ENCODE results near the gene IFT43. TPM values are rescaled to one million over a fixed set of nuclear protein-coding genes. Genes with fewer than 3 reads are reported as not detected.

IFT43 gene
- total and polyA plus RNA-seq, 2 donors (not counting 3 experiments of a cell fraction or from before 2014, with no cell fraction given) = 22.3 to 39.0 TPM

GRCh38 chr14:76126076-76126475 is 140.5 kb downstream of the IFT43 start:
- BruUV-seq (replicated peaks) = no TSS peak
- H3K4me1 ChIP-seq (ENCODE audit: control insufficient read depth, extremely low read depth, insufficient read depth, low read length) = no peaks in the 10 kb centered on the region
- POLR2A ChIA-PET = no interaction called here

More at GRCh38 chr14:76126076-76126475, 140.5 kb downstream of the IFT43 start:
- no peak for TF ChIP-seq FOS (IDR thresholded peaks at IDR 0.05; ENCODE audit: borderline replicate concordance, insufficient read depth, low read length)
- TF ChIP-seq POLR2A (IDR thresholded peaks at IDR 0.05; ENCODE audit: low read depth, low read length) = no peak
- TF ChIP-seq POLR2AphosphoS5 (IDR thresholded peaks at IDR 0.05; ENCODE audit: insufficient read depth, low read depth, low read length) = no peak
- no peak for TF ChIP-seq GATA2 (IDR thresholded peaks at IDR 0.05; ENCODE audit: insufficient read depth, insufficient read length, low read depth, low read length)
- no peak for TF ChIP-seq MYC (IDR thresholded peaks at IDR 0.05; ENCODE audit: low read depth, low read length)
- no peak for TF ChIP-seq JUN (IDR thresholded peaks at IDR 0.05; ENCODE audit: borderline replicate concordance, insufficient read depth, insufficient read length, low read depth)
- no peak for TF ChIP-seq EZH2 (IDR thresholded peaks at IDR 0.05; ENCODE audit: borderline replicate concordance, low read depth, low read length, severe bottlenecking)
- no peak for TF ChIP-seq CTCF (IDR thresholded peaks at IDR 0.05; ENCODE audit: extremely low read depth in 1 of 2, insufficient read depth in 1 of 2, low read depth in 1 of 2, low read length in 2 of 2)
- TF ChIP-seq MAX (IDR thresholded peaks at IDR 0.05; ENCODE audit: insufficient read depth, insufficient read length) = no peak
- Histone ChIP-seq H3K79me2 (ENCODE audit: control insufficient read depth, insufficient read depth, low read length) (no peaks in the 10 kb centered on the region), H3K4me2 (ENCODE audit: insufficient read depth, low read length) (no peak overlapping the region), H3K27ac (ENCODE audit: insufficient read depth, low read depth, low read length) (no peak overlapping the region), H2AFZ (ENCODE audit: low read depth, low read length) (no peak overlapping the region), H3K36me3 (ENCODE audit: control insufficient read depth in 2 of 2, extremely low read depth in 1 of 2, insufficient read depth in 2 of 2, low read length in 2 of 2) (no peaks in the 10 kb centered on the region), H3K9ac (replicated peaks; ENCODE audit: extremely low read depth, insufficient read depth, low read length) (no peak overlapping the region), H3K9me3 (replicated peaks; ENCODE audit: control insufficient read depth, insufficient read depth, low read length) (no peaks in the 10 kb centered on the region), H3K4me3 (replicated peaks in 1 of 3; ENCODE audit: insufficient read depth in 1 of 3, low read depth in 1 of 3, low read length in 3 of 3) (no peak overlapping the region), H3K27me3 (ENCODE audit: control insufficient read depth in 2 of 2, insufficient read depth in 2 of 2, low read length in 2 of 2) (peaks cover 8 to 10% of the 10 kb centered on the region in 2 experiments), H4K20me1 (replicated peaks; ENCODE audit: control insufficient read depth, extremely low read depth, insufficient read depth, low read length) (no peaks in the 10 kb centered on the region), H3K9me1 (replicated peaks; ENCODE audit: control insufficient read depth, extremely low read depth, insufficient read depth, low read length) (no peaks in the 10 kb centered on the region)
- intact Hi-C loops (cut with micrococcal nuclease) = no loop called here
- dilution Hi-C loops (cut with MboI; ENCODE audit: extremely low pct_ligation_motif_present, low sequenced_read_pairs) = no loop called here
- FAIRE-seq (no peak), DNase-seq (ENCODE audit: low read depth, low spot score) (no peak)
- CTCF ChIA-PET = interaction anchor here (3.8 kb wide), 1 partner anchor 226 kb away, joined by 30 read pairs; no protein-coding TSS in a partner anchor
